H7 (cell line): ENCODE measurements around the gene ANKRD55. TPM values are rescaled to one million over a fixed set of nuclear protein-coding genes. Genes with fewer than 3 reads are reported as not detected.
"Not testable (repeated sequence)": the region's sequence is repeated elsewhere in the genome, so short reads cannot be mapped to it uniquely, and the experiment has no call there.

Experiments used
- DNase-seq: peaks from one replicate; pipeline ENCODE4 v3.0.0; 2012
- H3K27me3 ChIP-seq: 2 replicates; pipeline ENCODE4 v1.6.0; 2011; ENCODE audit warnings: mild to moderate bottlenecking, low read length; ENCODE audit not compliant: control insufficient read depth, insufficient read depth
- H3K36me3 ChIP-seq: replicated peaks from 2 replicates; pipeline ENCODE4 v1.5.1; 2011; ENCODE audit warnings: low read length; ENCODE audit not compliant: control insufficient read depth, insufficient read depth
- H3K4me3 ChIP-seq: 2 replicates; pipeline ENCODE4 v1.5.1; 2011; ENCODE audit warnings: low read depth, mild to moderate bottlenecking, control low read depth, low read length, moderate library complexity; ENCODE audit not compliant: insufficient read depth
- total RNA-seq: library from RNA; depleted of rRNA; stranded (reverse); fragments of >200 nt; shearing (Covaris generic); gene quantifications from 2 replicates; pipeline ENCODE4 v1.2.3, GENCODE V29; 2014

The ANKRD55 gene
- total RNA-seq, 1 experiment from 2014 or later, result not detected

DNA sequence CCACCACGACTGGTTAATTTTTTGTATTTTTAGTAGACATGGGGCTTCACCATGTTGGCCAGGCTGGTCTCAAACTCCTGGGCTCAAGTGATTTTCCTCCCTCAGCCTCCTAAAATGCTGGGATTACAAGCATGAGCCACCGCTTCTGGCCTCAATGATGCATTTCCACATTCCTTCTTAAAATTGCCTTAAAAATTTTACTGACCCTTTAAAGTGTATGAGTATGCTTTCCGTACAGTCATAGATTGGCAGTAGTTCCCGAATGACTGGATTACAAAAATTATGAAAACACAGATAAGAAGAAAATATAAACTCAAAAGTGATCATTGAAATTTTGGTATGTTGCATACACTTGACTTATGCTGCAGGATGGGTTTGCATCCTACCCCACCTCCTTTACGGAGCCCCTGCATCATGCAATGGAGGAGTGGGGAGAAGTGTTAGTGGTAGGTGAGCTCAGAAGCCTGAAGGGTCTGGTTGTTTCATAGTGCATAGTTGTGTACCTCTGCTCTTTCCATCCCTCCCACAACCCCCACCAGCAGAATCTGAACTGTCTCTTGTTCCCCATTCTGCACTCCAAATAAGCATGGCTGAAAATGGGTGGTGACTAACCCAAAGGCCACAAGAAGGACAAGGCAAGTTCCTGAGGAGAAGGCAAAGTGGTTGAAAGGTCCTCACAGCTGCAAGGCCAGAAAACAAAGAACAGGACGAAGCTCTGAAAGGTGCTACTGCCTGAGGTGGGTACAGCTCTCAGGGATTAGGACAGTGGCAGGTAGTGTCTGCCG, 26.8 kb downstream of the ANKRD55 start:
- DNase-seq, result no peak
- Histone ChIP-seq H3K36me3 (no peaks in the 10 kb centered on the region), H3K4me3 (no peak overlapping the region)

DNA sequence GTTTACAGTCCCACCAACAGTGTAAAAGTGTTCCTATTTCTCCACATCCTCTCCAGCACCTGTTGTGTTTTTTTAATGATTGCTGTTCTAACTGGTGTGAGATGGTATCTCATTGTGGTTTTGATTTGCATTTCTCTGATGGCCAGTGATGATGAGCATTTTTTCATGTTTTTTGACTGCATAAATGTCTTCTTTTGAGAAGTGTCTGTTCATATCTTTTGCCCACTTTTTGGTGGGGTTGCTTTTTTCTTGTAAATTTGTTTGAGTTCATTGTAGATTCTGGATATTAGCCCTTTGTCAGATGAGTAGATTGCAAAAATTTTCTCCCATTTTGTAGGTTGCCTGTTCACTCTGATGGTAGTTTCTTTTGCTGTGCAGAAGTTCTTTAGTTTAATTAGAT, 29.2 kb downstream of the ANKRD55 start:
- DNase-seq, H3K27me3 ChIP-seq, H3K36me3 ChIP-seq: not testable (repeated sequence)

More for the DNA sequence above, 26.8 kb downstream of the ANKRD55 start:
- H3K27me3 ChIP-seq, result no peaks in the 10 kb centered on the region

GRCh38 chr5:56202483-56202882, 30.6 kb downstream of the ANKRD55 start:
- Histone ChIP-seq H3K4me3 (no peak overlapping the region), H3K36me3 (no peaks in the 10 kb centered on the region), H3K27me3 (no peaks in the 10 kb centered on the region)
- DNase-seq, result no peak

More for the DNA sequence above, 29.2 kb downstream of the ANKRD55 start:
- not testable (repeated sequence) for H3K4me3 ChIP-seq

DNA sequence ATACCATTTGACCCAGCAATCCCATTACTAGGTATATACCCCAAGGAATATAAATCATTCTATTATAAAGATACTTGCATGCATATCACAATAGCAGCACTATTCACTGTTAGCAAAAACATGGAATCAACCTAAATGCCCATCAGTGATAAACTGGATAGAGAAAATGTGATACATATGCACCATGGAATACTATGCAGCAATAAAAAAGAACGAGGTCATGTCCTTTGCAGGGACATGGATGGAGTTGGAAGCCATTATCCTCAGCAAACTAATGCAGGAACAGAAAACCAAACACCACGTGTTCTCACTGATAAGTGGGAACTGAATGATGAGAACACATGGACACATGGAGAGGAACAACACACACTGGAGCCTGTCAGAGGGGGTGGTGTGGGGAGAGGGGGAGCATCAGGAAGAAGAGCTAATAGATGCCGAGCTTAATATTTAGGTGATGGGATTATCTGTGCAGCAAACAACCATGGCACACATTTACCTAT, 31.3 kb downstream of the ANKRD55 start:
- H3K36me3 ChIP-seq, DNase-seq, H3K4me3 ChIP-seq, H3K27me3 ChIP-seq: not testable (repeated sequence)

DNA sequence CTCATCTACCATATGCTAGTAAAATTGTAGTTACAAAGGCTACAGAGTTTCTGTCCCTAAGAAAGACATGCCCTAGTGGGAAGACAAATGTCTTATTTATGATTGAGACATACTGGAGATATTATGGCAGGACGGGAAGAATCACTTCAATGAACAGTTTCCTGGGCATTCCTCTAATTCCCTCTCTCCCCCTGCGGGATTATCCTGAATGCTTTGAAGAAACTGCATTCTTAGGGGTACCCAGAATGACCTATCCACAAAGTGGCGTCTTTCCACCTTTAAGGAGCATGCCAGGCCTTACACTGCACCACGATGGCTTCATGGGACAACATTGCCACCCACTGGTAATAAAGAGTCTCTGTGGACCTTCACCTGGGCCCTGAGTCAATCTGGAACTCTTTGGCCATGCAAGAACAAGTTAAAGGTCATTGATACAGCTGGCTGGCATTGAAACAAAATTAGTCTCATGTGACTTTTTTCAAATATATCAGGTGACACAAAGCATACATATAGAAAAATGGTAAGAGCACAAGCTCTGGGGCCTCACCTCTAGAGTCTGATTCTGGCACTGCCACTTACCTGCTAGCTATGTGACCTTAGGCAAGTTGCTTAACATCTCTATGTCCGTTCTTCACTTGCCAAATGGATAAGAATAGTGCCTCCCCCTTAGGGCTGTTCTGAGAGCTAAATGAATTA, 32.0 kb downstream of the ANKRD55 start:
- Histone ChIP-seq H3K4me3 (no peak overlapping the region), H3K36me3 (no peaks in the 10 kb centered on the region), H3K27me3 (no peaks in the 10 kb centered on the region)
- peak; percentile 78 for DNase-seq

DNA sequence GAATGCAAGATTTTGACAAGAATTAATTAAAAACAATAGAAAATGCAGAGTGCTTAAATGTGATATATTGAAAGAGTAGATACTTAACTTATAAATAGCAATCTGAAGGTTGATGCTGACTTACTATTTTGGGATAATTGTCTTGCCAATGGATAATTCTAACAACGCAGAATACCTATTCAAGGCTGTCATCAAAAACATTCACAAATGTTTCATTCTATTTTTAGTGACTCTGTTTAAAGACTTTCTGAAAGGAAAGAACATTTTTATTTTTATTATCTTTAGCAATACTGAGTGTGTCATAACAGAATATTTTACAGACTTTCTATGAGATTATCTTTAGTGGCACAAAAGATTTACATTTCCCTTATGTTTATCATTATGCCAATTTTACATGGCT, 38.1 kb downstream of the ANKRD55 start:
- Histone ChIP-seq H3K36me3 (no peaks in the 10 kb centered on the region), H3K27me3 (no peaks in the 10 kb centered on the region), H3K4me3 (no peak overlapping the region)
- DNase-seq, result no peak

GRCh38 chr5:56192246-56192645, 40.9 kb downstream of the ANKRD55 start:
- Histone ChIP-seq H3K4me3 (no peak overlapping the region), H3K27me3 (no peaks in the 10 kb centered on the region), H3K36me3 (no peaks in the 10 kb centered on the region)
- peak; percentile 20 for DNase-seq

DNA sequence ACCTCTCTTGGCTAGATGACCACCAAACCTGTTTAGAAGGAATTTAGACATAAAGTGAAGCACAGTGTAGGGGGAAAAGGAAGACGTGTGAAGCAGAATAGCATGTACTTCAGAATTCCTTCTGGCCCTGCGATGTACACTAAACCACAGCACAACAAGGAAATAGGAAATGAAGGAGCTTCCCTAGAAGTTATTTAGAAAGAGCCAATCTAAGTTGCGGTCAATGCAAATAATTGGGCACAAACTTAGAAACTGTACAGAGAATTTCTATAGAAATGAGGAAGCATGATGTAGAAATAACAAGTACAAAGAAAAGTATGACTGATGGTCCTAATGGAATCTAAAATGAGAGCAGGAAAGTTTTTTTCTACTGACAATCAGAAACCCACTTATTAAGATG, 41.5 kb downstream of the ANKRD55 start:
- no peaks in the 10 kb centered on the region for H3K36me3 ChIP-seq
- no peak for DNase-seq
- H3K27me3 ChIP-seq, result no peaks in the 10 kb centered on the region
- H3K4me3 ChIP-seq, result no peak overlapping the region

GRCh38 chr5:56190497-56190896, 42.6 kb downstream of the ANKRD55 start:
- no peaks in the 10 kb centered on the region for H3K27me3 ChIP-seq
- no peak for DNase-seq
- H3K4me3 ChIP-seq, result no peak overlapping the region
- no peaks in the 10 kb centered on the region for H3K36me3 ChIP-seq

DNA sequence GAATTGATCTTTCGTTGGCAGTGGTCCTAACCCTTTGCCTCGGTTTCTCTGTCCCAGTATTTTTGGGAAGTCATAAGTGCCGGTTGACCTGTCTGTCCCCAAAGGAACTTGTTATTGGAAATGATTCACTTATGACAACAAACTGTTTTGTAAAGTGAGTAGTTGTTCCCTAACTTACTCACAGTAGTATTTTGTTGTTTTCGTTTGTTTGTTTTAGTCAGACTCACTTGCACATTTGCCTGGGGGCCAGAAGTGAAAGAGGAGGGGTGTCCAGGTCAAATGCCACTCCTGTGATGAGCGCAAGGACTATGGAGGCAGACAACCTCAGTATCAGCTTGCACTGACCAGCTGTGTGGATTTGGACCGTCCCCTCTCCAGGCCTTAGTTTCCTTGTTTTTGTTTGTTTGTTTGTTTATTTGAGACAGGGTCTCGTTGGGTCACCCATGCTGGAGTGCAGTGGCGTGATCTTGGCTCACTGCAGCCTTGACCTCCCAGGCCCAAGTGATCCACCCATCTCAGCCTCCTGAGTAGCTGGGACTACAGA, 47.3 kb downstream of the ANKRD55 start:
- H3K27me3 ChIP-seq, result no peaks in the 10 kb centered on the region
- no peak for DNase-seq
- no peaks in the 10 kb centered on the region for H3K36me3 ChIP-seq
- H3K4me3 ChIP-seq, result no peak overlapping the region

- H3K4me3 ChIP-seq, result no peak overlapping the region
- H3K36me3 ChIP-seq, result no peaks in the 10 kb centered on the region
- no peaks in the 10 kb centered on the region for H3K27me3 ChIP-seq
- DNase-seq, result no peak
These were observed 49.6 kb downstream of the ANKRD55 start for GRCh38 chr5:56183506-56183905.

DNA sequence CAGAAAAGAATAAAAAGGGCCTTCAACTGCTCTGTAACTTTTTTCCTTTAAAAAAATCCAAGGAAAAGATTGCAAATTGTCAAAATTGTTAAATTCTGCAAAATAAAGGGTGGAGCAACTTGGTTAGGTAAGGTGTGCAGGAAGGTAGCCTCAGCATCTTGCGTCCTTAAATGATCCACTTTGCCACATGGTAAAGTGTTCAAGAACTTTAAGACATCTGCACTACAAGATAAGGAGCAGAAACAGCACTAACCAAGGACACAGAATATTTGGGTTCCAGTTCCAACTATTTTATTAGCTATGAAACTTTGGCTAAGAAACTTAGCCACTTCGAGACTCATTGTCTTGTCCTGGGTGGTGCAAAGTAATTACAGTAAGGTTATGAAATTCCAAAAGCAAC, 53.7 kb downstream of the ANKRD55 start:
- DNase-seq, result no peak

GRCh38 chr5:56178823-56179222, 54.3 kb downstream of the ANKRD55 start:
- H3K27me3 ChIP-seq, result no peaks in the 10 kb centered on the region
- no peak overlapping the region for H3K4me3 ChIP-seq
- no peaks in the 10 kb centered on the region for H3K36me3 ChIP-seq
- no peak for DNase-seq

More for the DNA sequence above, 53.7 kb downstream of the ANKRD55 start:
- H3K4me3 ChIP-seq, result no peak overlapping the region
- no peaks in the 10 kb centered on the region for H3K27me3 ChIP-seq
- H3K36me3 ChIP-seq, result no peaks in the 10 kb centered on the region

GRCh38 chr5:56176871-56177533, 56.1 kb downstream of the ANKRD55 start:
- DNase-seq, result no peak
- no peaks in the 10 kb centered on the region for H3K36me3 ChIP-seq
- no peaks in the 10 kb centered on the region for H3K27me3 ChIP-seq
- no peak overlapping the region for H3K4me3 ChIP-seq
